GM12865 (cell line): ENCODE measurements around the gene TTLL1.

Experiments used
- DNase-seq: peaks from one replicate; pipeline ENCODE4 v3.0.0; 2010; ENCODE audit warnings: low read depth
- H3K4me3 ChIP-seq: 2 replicates; pipeline ENCODE4 v1.5.1; 2011; ENCODE audit warnings: mild to moderate bottlenecking, low read depth, low read length, control low read depth
- TF ChIP-seq, protein P1 (sequence below): IDR thresholded peaks from 2 replicates; pipeline ENCODE4 v1.5.1; 2011; ENCODE audit warnings: low read length, control low read depth, low read depth, inconsistent platforms; ENCODE audit not compliant: insufficient read depth; ENCODE audit errors: missing control alignments

TTLL1 gene

DNA sequence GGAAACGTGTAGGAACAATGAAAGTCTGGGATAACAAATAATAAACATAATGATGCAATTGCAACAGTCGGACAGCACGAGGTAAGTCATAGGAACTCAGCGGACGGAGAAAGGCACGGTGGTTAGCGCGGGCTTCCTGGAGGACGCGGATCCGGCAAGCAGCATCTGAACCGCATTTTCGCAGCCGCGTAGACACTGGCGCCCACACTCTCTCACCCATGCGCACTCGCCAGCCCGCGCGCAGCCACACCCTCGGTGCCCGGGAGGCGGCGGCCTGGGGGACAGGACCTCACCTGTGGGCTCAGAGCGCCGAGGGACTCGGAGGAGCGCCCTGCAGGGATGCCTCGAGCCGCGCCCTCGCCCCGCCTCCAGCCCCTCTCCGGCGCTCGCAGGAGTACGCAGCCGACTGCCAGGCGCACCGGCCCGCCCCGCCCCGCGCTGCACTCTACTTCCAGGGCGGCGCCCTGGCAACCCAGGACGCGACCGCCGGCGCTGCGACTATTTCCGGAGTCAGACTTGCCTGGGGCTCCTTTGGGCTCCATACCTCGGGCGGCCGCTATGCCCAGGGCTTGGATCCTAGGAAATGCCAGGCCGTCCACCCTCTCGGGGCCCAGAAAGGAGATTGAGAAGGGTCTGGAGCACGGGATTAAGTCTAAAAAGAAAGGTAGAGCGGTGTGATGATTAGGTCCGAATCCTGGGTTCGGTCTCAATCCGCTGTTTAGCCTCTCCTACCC, at the start of gene TTLL1:
TTLL1 (minus strand) TSS at position 408 of the 734 bp plus-strand sequence. CDS start 13,805 bp downstream, outside the sequence.
- peak within 1 kb of the TSS; percentile 82 for H3K4me3 ChIP-seq

DNA sequence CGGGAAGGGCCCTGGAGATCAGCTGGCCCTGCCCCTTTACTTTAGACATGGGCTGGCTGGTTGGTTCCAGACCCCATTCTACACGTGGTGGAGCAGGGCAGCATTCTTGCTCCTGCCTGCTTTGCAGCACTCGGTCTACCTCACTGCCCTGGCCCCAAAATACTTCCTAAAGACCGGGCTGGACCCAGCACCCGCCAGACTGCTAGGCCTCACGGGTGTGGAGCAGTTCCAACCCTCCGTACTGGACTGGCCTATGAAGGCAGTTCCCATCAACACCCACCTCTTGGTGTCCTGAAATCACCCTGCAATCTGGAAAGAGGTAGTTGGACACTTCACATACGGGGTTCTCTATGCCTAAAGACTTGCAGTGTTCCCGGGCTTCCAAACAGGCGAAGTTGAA, 47.6 kb upstream of the TTLL1 start:
- TF ChIP-seq, protein P1, sequence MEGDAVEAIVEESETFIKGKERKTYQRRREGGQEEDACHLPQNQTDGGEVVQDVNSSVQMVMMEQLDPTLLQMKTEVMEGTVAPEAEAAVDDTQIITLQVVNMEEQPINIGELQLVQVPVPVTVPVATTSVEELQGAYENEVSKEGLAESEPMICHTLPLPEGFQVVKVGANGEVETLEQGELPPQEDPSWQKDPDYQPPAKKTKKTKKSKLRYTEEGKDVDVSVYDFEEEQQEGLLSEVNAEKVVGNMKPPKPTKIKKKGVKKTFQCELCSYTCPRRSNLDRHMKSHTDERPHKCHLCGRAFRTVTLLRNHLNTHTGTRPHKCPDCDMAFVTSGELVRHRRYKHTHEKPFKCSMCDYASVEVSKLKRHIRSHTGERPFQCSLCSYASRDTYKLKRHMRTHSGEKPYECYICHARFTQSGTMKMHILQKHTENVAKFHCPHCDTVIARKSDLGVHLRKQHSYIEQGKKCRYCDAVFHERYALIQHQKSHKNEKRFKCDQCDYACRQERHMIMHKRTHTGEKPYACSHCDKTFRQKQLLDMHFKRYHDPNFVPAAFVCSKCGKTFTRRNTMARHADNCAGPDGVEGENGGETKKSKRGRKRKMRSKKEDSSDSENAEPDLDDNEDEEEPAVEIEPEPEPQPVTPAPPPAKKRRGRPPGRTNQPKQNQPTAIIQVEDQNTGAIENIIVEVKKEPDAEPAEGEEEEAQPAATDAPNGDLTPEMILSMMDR = no peak
- DNase-seq = no peak
- no peak overlapping the region for H3K4me3 ChIP-seq

More for the DNA sequence above, at the start of gene TTLL1:
- TF ChIP-seq, protein P1 = no peak
- DNase-seq = peak; percentile 94

DNA sequence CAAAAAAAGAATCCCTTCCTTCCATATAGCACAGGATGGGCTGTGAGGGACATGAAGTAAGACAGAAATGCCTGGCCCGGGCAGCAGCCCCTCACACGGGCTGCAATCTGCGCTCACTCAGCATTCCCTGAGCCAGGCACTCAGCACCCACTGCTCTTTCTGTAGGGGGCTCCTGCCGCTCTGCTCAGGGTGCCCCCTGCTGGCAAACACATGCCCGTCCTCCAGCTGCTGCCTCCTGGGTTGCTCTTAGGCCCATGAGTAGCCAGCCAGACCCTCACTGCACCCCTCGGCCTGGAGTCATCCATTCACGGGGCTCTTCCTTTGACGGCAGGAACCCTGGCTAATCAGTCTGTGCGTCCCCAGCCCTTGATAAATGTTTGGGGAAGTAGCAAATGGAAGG, 47.1 kb upstream of the TTLL1 start:
- H3K4me3 ChIP-seq = no peak overlapping the region
- TF ChIP-seq, protein P1 = peak; percentile 86
- peak; percentile 68 for DNase-seq

DNA sequence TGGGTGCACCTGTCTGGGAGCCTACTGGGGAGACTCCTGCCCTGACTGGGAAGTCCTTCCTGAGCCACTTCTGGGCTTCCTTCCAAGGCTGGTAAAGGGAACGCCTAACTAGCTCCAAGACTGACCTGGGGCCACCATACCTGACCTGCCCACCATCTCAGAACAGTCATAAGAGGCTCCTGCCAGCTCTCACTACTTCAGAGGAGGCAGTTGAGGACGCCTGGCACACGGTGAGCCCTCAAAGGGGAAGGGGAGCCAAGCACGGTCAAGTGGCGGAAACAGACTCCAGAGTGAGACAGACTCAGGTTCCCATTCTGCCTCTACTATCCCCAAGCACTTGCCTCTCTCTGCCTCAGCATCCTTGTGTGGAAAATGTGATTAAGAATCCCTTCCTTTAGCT, 46.4 kb upstream of the TTLL1 start:
- TF ChIP-seq, protein P1 = no peak
- no peak for DNase-seq
- H3K4me3 ChIP-seq = no peak overlapping the region

DNA sequence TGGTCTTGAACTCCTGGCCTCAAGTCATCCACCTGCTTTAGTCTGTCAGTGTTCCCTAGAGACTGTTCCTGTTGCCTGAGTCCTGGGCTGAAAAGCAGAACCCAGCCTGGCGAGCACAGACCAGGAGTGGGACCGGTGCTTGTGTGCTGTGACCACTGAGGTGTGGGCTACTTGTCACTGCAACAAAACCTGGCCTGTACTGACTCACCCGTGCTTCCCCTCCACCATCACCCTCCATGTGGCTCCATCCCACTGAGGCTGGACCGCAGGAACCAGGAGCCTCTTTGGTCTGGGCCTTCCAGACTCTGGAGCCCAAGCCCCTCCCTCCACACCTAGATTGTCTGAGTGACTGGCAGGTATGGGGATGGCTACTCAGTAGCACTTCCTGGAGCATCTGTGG, 45.4 kb upstream of the TTLL1 start:
- no peak for DNase-seq
- TF ChIP-seq, protein P1 = no peak

DNA sequence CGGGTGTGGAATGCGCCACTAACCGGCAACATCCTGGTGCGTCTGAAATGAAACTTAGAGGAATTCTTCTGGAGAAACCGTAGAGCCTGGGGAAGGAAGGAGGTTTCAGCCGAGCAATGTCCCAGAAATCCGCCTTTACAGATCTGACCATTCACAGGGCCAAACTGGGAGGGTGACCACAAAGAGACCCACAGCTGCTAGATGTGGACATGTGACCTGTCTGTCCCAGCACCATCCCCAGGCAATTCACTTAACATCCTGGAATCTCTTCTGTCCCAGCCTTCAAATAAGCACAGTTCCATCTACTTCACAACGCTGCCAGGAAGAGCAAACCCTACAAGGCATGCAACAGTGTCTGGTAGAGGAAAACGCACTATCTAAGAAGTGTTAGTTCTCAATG, 44.2 kb upstream of the TTLL1 start:
- TF ChIP-seq, protein P1 = no peak
- DNase-seq = no peak

More for the DNA sequence above, 45.4 kb upstream of the TTLL1 start:
- H3K4me3 ChIP-seq = no peak overlapping the region

More for the DNA sequence above, 44.2 kb upstream of the TTLL1 start:
- H3K4me3 ChIP-seq = no peak overlapping the region
